Hepatocyte (in vitro differentiated cells): ENCODE measurements around the gene CXXC1.

Source experiments
- CTCF ChIP-seq: fragments of 200-600 bp; sonication (generic); IDR thresholded peaks from 2 replicates; pipeline ENCODE4 v1.5.1; 2016; ENCODE audit warnings: antibody characterized with exemption, mild to moderate bottlenecking; ENCODE audit not compliant: poor library complexity
- EZH2 ChIP-seq: fragments of 200-600 bp; sonication (generic); IDR thresholded peaks from 2 replicates; pipeline ENCODE4 v1.6.1; 2016; ENCODE audit warnings: antibody characterized with exemption, mild to moderate bottlenecking, borderline replicate concordance
- EZH2phosphoT487 ChIP-seq: fragments of 200-600 bp; sonication (generic); IDR thresholded peaks from one replicate; pipeline ENCODE4 v1.6.1; 2018; ENCODE audit warnings: antibody characterized with exemption, mild to moderate bottlenecking, low read depth, moderate library complexity; ENCODE audit not compliant: unreplicated experiment, severe bottlenecking

DNA sequence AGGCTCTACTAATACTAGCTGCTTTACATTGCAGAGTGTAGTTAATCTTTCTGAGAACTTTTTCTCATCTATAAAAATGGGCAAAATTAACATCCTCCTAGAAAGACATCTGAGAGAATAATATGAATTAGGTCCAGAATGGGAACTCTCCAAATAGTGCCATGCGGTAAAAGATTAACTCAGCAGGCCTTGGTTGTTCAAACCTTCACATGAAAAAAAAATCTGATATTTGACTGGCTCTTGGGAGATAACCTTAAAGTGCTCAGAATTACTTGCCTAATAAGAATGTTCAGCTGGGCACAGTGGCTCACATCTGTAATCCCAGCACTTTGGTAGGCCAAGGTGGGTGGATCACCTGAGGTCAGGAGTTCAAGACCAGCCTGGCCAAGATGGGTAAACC, 5.5 kb upstream of the CXXC1 start:
- TF ChIP-seq CTCF (no peak), EZH2 (no peak), EZH2phosphoT487 (no peak)
